ENCODE results near the gene ARVCF.

GRCh38 chr22:19996694-19997384, 19.8 kb downstream of the ARVCF start:
- TF ChIP-seq CTCF (IDR thresholded peaks at IDR 0.05) (no peak), POLR2A (IDR thresholded peaks at IDR 0.05) (no peak)
